IMR-90 (cell line): Measurements from ENCODE around the gene LEO1.

Source experiments
- CHD1 ChIP-seq: IDR thresholded peaks from 2 replicates; pipeline ENCODE4 v1.6.1; 2012; ENCODE audit warnings: low read depth, low read length, improper control_type of control experiment
- CTCF ChIP-seq: conservative IDR thresholded peaks from 2 replicates; pipeline ENCODE4 v1.5.1; 2012; ENCODE audit warnings: mild to moderate bottlenecking, low read depth, low read length, improper control_type of control experiment
- MXI1 ChIP-seq: IDR thresholded peaks from 2 replicates; pipeline ENCODE4 v1.6.1; 2012; ENCODE audit warnings: low read depth, mild to moderate bottlenecking, low read length, moderate library complexity, borderline replicate concordance
- POLR2A ChIP-seq: IDR thresholded peaks from 2 replicates; pipeline ENCODE4 v1.6.1; 2012; ENCODE audit warnings: mild to moderate bottlenecking, low read depth, low read length
- RCOR1 ChIP-seq: IDR thresholded peaks from 2 replicates; pipeline ENCODE4 v1.6.1; 2012; ENCODE audit warnings: mild to moderate bottlenecking, low read length, improper control_type of control experiment; ENCODE audit not compliant: insufficient replicate concordance
- RFX5 ChIP-seq: IDR thresholded peaks from 2 replicates; pipeline ENCODE4 v1.8.0; 2012; ENCODE audit warnings: low read depth, mild to moderate bottlenecking, low read length, moderate library complexity
- SMC3 ChIP-seq: fragments of 150-350 bp; IDR thresholded peaks from 2 replicates; pipeline ENCODE4 v1.6.1; 2016; ENCODE audit warnings: low read depth, mild to moderate bottlenecking, antibody characterized with exemption, low read length, moderate library complexity
- TF ChIP-seq, protein P1 (sequence below): fragments of 150-350 bp; IDR thresholded peaks from 2 replicates; pipeline ENCODE4 v1.6.1; 2017; ENCODE audit warnings: mild to moderate bottlenecking, antibody characterized with exemption, low read length, low read depth

DNA sequence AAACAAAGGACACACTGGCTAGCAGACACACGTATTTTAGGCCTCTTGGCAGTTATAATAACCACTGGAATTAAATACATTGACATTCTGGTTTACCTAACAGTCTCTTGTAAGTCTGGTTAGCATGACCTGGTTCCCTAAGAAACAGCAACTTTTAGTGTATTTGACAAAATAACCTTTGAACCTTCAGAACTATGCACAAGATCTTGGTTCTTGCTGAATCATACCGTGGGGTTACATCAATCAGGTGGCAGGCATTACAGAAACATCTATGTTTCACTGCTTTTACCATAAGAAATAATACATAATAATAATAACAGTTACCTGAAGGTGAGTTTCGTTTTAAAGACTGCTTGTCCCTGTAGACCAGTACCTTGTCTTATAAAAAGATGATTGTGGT is 18.8 kb downstream of the LEO1 start:
- no peak for TF ChIP-seq SMC3
- no peak for TF ChIP-seq CTCF
- no peak for TF ChIP-seq RCOR1
- TF ChIP-seq POLR2A: no peak
- TF ChIP-seq, protein P1, sequence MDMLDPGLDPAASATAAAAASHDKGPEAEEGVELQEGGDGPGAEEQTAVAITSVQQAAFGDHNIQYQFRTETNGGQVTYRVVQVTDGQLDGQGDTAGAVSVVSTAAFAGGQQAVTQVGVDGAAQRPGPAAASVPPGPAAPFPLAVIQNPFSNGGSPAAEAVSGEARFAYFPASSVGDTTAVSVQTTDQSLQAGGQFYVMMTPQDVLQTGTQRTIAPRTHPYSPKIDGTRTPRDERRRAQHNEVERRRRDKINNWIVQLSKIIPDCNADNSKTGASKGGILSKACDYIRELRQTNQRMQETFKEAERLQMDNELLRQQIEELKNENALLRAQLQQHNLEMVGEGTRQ: no peak
- no peak for TF ChIP-seq MXI1
- TF ChIP-seq RFX5: no peak
- TF ChIP-seq CHD1: no peak
